Activated T-cell treated with anti-CD3 and anti-CD28 coated beads for 48 hours (primary cell): ENCODE data around the gene MTA2.

ENCODE experiments used
- DNase-seq: peaks from one replicate; pipeline ENCODE4 v3.0.0-alpha.2; 2020; ENCODE audit warnings: low read depth

The MTA2 gene

DNA sequence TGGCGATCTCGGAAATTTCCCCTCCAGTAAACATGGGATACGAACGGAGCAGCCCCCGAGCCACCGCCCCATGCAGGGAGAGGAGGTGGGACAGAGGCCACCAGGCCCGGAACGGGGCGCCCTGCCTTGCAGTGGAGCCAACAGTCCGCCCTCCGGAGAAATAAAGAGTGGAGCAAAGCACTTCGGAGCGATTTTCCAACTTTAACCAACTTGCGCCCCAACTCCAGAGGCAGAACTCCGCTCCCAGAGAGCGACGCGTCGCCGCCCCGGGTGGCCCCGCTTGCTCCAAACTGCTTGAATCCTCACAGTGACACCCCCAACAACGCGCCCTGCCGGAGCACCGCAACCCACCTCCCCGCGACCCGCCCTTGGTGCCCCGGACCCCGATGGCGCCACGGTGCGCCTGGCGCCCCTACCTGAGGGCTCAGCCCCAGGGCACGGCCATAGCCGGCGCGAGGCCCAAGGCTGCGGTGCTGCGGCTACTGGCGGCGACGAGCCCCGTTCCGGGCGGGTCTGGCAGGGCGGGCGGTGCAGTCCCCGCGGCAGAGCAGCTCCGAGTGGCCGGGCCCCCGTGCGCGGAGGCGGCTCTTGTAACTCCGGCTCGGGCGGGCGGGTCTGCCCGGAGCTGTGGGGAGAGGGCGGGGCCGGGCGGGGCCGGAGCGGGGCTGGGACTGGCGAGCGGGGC, 55.3 kb downstream of the MTA2 start, which contains the start of gene AHNAK:
Gene AHNAK, minus strand, starts transcription at position 563 of the 685 bp plus-strand sequence. CDS start 10,708 bp downstream, outside the sequence.
- DNase-seq, result peak; percentile 62

DNA sequence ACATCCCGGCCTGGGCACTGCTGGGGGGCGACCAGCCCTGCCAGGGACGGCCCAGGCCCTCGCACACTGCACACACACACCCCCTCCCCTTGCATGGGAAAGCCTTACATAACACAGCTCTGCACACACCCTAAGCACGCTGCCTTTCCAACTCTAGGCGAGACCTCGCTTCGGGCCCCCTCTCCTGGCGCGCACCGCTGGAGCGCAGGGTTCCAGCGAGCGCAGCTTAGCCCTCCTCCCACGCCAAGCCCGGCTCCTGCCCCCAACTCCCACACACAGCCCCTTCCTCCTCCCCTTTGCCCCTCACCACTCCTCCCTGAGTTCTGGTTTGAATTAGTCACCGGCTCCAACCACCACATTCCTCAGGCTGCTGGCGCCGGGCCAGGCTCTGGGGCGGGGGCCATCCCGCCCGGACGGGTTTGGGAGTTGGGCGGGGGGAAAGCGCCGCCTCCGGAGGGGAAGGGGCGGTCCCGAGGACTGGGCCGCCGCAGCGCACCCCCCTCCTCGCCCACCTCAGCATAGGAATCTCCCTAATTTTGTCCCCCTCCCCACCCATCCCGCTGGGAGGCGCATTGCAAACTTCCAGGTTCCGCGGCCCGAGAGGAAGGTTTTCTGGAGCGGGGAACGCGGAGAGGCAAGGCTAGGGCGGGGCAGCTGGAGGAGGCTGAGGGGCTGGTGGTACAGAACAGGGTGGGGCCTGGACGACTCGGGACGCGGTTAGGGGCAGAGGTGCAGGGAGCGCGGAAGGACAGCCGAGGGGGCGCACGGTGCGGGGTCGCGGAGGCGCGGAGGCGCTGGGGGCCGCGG, 56.0 kb downstream of the MTA2 start:
- DNase-seq, result no peak

DNA sequence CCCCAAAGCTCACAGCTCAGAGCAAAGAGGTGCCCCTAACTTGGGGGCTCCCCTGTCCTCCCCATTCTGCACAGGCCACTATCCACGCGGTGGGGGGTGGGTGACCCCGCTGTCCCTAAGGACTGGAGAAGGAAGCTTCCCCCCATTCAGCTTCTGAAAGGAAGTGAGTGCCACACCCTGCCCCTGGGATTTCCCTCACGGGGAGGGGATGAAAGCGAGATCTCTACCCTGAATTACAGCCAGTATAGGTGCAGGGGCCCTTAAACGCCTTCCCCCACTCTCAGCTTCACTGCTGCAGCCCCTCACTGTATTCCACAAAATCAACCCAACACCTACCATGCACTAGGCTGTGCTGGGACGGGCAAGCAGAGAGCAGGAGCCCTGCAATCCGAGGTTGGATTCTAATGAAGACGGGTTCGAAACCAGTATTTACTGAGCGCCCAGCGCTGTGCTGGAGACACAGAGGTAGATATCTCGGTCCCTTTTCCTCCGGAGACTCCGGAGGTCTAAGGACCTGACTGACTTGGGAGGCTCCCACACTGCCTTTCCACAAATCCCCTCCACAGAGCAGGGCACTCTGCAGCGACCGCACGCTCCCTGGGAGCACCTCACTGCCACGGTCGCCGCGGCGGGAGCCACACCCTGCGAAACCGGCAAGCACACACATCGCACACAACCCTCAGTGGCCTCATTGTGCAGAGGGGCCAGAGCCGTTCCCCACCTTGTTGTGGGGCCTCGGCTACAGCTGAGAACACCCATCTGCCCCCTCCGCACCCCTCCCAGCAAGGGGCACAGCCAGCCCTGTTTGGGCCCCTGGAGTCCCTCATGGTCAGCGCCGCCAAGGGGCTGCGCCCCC, 56.9 kb downstream of the MTA2 start:
- no peak for DNase-seq

DNA sequence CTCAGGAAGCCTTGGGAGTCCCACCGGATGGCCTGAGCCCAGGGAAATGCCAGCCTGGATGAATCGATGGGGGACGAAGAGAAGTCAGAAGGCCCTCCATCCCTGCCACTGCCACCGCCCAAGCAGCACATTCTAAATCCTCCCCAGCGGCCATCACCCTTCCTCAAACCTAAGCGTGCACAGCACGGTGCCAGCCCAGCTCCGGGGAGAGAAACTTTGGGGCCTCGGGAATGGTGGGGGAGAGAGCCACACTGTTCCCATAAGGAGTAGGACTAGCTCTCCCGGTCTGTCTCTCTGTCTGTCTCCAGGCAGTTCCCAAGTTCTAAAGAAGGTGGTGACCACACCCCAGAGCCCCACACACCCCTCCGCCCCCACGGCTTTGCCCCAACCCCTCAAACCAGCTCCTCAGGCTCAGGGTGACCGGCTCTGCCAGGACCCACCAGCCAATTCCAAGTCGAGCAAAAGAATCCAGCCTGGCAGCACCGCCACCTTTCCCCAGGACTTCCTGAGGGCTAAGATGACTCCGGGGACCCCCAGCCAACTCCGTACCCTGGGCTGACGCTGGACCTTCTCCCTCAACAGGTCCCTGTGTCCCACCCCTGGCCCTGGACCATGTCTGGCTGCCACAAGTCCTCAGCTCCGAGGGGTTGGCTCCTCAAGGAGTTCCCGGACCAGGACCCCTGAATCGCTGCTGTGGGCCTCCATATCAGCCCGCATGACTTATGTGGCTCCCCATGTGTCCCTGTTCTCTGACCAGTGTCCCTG, 57.8 kb downstream of the MTA2 start:
- no peak for DNase-seq
